Gastroesophageal sphincter (tissue), 4 donors: ENCODE data around the gene SERGEF. TPM values are rescaled to one million over a fixed set of nuclear protein-coding genes. Genes with fewer than 3 reads are reported as not detected.
A peak's percentile ranks its signal among the peaks of the same experiment; 100 is the strongest.

Experiments
- ATAC-seq: fragments of 150-250 bp; one replicate; pipeline ENCODE4 v1.9.1; 2016; ENCODE audit warnings: mild to moderate bottlenecking, moderate library complexity
- H3K27ac ChIP-seq, 4 donors: fragments of 200-600 bp; sonication (generic) in 3 of 4; 1 replicate in 3 of 4; 2 replicates in 1 of 4; pipeline ENCODE4 v1.5.1; 2016 to 2019
- H3K27me3 ChIP-seq: fragments of 200-600 bp; sonication (generic); one replicate; pipeline ENCODE4 v1.5.1; 2019
- H3K36me3 ChIP-seq, 2 donors: fragments of 200-600 bp; sonication (generic); one replicate each; pipeline ENCODE4 v1.5.1; 2019; ENCODE audit warnings: control low read depth in 1 of 2
- H3K4me1 ChIP-seq, 3 donors: fragments of 200-600 bp; sonication (generic); 1 replicate in 2 of 3; 2 replicates in 1 of 3; pipeline ENCODE4 v1.5.1; 2016 to 2019; ENCODE audit warnings: control low read depth in 2 of 3
- H3K4me3 ChIP-seq, 2 donors: fragments of 200-600 bp; sonication (generic); one replicate each; pipeline ENCODE4 v1.5.1; 2019; ENCODE audit warnings: mild to moderate bottlenecking in 1 of 2, moderate library complexity in 1 of 2
- H3K9me3 ChIP-seq, 3 donors: fragments of 200-600 bp; sonication (generic); one replicate each; pipeline ENCODE4 v1.5.1; 2017 to 2019; ENCODE audit warnings: control low read depth in 2 of 3
- CTCF ChIP-seq, 4 experiments: fragments of 200-600 bp in 2 of 4; fragments of 450-650 bp in 2 of 4; sonication (generic) in 1 of 4; IDR thresholded peaks; one replicate each; pipeline ENCODE4 v1.5.1; 2017 to 2019; ENCODE audit warnings: antibody characterized with exemption in 4 of 4, mild to moderate bottlenecking in 2 of 4, moderate library complexity in 2 of 4
- EP300 ChIP-seq: sonication (generic); formaldehyde crosslinking; IDR thresholded peaks from one replicate; pipeline ENCODE4 v1.6.1; 2017; ENCODE audit warnings: antibody characterized with exemption, mild to moderate bottlenecking
- POLR2A ChIP-seq, 2 donors: fragments of 450-650 bp; IDR thresholded peaks; one replicate each; pipeline ENCODE4 v1.6.1; 2017; ENCODE audit warnings: antibody characterized with exemption in 2 of 2, mild to moderate bottlenecking in 2 of 2, moderate library complexity in 1 of 2
- POLR2AphosphoS5 ChIP-seq: sonication (generic); formaldehyde crosslinking; IDR thresholded peaks from one replicate; pipeline ENCODE4 v1.6.1; 2017; ENCODE audit warnings: antibody characterized with exemption
- WGBS, 2 donors: methylation state at CpG; one replicate each; pipeline ENCODE4 v1.1.5; 2018; ENCODE audit warnings: low coverage in 1 of 2; 5-methylcytosine and 5-hydroxymethylcytosine counted together
- total RNA-seq, 4 donors: library from RNA; depleted of rRNA; stranded (reverse); fragments of >200 nt; gene quantifications; one replicate each; pipeline ENCODE4 v1.1.0, GENCODE V29; 2016

The SERGEF gene
- total RNA-seq, 4 donors from 2014 or later = 35.5 to 42.5 (median 36.3) TPM

- no peak overlapping the region for H3K27ac ChIP-seq
- TF ChIP-seq POLR2A (IDR thresholded peaks at IDR 0.05) = no peak
- no peak for TF ChIP-seq POLR2AphosphoS5
- no peak for TF ChIP-seq CTCF (IDR thresholded peaks at IDR 0.05)
- no peak for TF ChIP-seq EP300
- peaks cover 0 to 49% (median 3%) of the 10 kb centered on the region in 3 donors for H3K4me1 ChIP-seq
- H3K4me3 ChIP-seq = no peak overlapping the region
- WGBS, 2 donors = 59 to 64% methylated on average over 2 of the region's 2 CpGs
- peaks cover 0 to 18% of the 10 kb centered on the region in 2 donors for H3K36me3 ChIP-seq
- no peak for ATAC-seq
- H3K27me3 ChIP-seq = no peaks in the 10 kb centered on the region
- no peaks in the 10 kb centered on the region for H3K9me3 ChIP-seq
These were observed 90.4 kb downstream of the SERGEF start for GRCh38 chr11:17922416-17922788.

- WGBS, 2 donors = 65 to 70% methylated on average over 3 to 4 of the region's 4 CpGs
- no peak overlapping the region for H3K27ac ChIP-seq
- TF ChIP-seq POLR2A (IDR thresholded peaks at IDR 0.05) = no peak
- TF ChIP-seq EP300 = no peak
- no peak for TF ChIP-seq CTCF (IDR thresholded peaks at IDR 0.05)
- TF ChIP-seq POLR2AphosphoS5 = no peak
- H3K36me3 ChIP-seq = peaks cover 0 to 20% of the 10 kb centered on the region in 2 donors
- peaks cover 0 to 43% (median 3%) of the 10 kb centered on the region in 3 donors for H3K4me1 ChIP-seq
- no peaks in the 10 kb centered on the region for H3K9me3 ChIP-seq
- no peaks in the 10 kb centered on the region for H3K27me3 ChIP-seq
- no peak overlapping the region for H3K4me3 ChIP-seq
- peak; percentile 73 for ATAC-seq
These were observed 91.0 kb downstream of the SERGEF start for GRCh38 chr11:17921659-17922415.

GRCh38 chr11:17918049-17918605, 94.7 kb downstream of the SERGEF start:
- Histone ChIP-seq H3K27me3 (no peaks in the 10 kb centered on the region), H3K36me3 (peaks cover 0 to 20% of the 10 kb centered on the region in 2 donors), H3K4me3 (no peak overlapping the region), H3K4me1 (peaks cover 0 to 31% (median 1%) of the 10 kb centered on the region in 3 donors), H3K9me3 (no peaks in the 10 kb centered on the region), H3K27ac (no peak overlapping the region)
- no peak for TF ChIP-seq POLR2AphosphoS5
- no peak for TF ChIP-seq EP300
- no peak for TF ChIP-seq POLR2A (IDR thresholded peaks at IDR 0.05)
- WGBS, 2 donors = 100% methylated on average over 1 of the region's 1 CpG; no CpG with 5 or more reads in 1 of the 2 donors
- no peak for ATAC-seq

GRCh38 chr11:17917556-17917955, 95.3 kb downstream of the SERGEF start:
- no peak overlapping the region for H3K4me3 ChIP-seq
- H3K27me3 ChIP-seq = no peaks in the 10 kb centered on the region
- no peak for TF ChIP-seq POLR2A (IDR thresholded peaks at IDR 0.05)
- peaks cover 0 to 20% of the 10 kb centered on the region in 2 donors for H3K36me3 ChIP-seq
- no peak for ATAC-seq
- H3K9me3 ChIP-seq = no peaks in the 10 kb centered on the region
- 83 to 94% methylated on average over 3 of the region's 3 CpGs for WGBS, 2 donors
- H3K4me1 ChIP-seq = peaks cover 0 to 25% (median 0%) of the 10 kb centered on the region in 3 donors
- H3K27ac ChIP-seq = no peak overlapping the region

- TF ChIP-seq EP300 = no peak
- no peak for TF ChIP-seq CTCF (IDR thresholded peaks at IDR 0.05)
- TF ChIP-seq POLR2A (IDR thresholded peaks at IDR 0.05) = no peak
- TF ChIP-seq POLR2AphosphoS5 = no peak
- H3K36me3 ChIP-seq = peaks cover 0 to 20% of the 10 kb centered on the region in 2 donors
- H3K27ac ChIP-seq = no peak overlapping the region
- 93 to 100% methylated on average over 3 of the region's 3 CpGs for WGBS, 2 donors
- ATAC-seq = no peak
- no peaks in the 10 kb centered on the region for H3K27me3 ChIP-seq
- H3K4me1 ChIP-seq = peaks cover 0 to 6% (median 0%) of the 10 kb centered on the region in 3 donors
- H3K9me3 ChIP-seq = no peaks in the 10 kb centered on the region
- H3K4me3 ChIP-seq = no peak overlapping the region
These were observed 97.2 kb downstream of the SERGEF start for GRCh38 chr11:17915500-17916143.
